Gastrocnemius medialis (tissue), 4 donors: ENCODE results near the gene NODAL.

ENCODE experiments used
- POLR2A ChIP-seq, 2 donors: fragments of 450-650 bp; IDR thresholded peaks; one replicate each; pipeline ENCODE4 v1.6.1; 2017; ENCODE audit warnings: antibody characterized with exemption in 2 of 2, mild to moderate bottlenecking in 2 of 2, moderate library complexity in 2 of 2
- TF ChIP-seq, protein P1 (sequence below), 5 experiments: fragments of 450-650 bp in 3 of 5; fragments of 200-600 bp in 2 of 5; sonication (generic) in 2 of 5; IDR thresholded peaks in 4 of 5; conservative IDR thresholded peaks in 1 of 5; 1 replicate in 4 of 5; 2 replicates in 1 of 5; pipeline ENCODE4 v1.5.1; 2016 to 2019; ENCODE audit warnings: antibody characterized with exemption in 5 of 5, mild to moderate bottlenecking in 3 of 5, moderate library complexity in 3 of 5

DNA sequence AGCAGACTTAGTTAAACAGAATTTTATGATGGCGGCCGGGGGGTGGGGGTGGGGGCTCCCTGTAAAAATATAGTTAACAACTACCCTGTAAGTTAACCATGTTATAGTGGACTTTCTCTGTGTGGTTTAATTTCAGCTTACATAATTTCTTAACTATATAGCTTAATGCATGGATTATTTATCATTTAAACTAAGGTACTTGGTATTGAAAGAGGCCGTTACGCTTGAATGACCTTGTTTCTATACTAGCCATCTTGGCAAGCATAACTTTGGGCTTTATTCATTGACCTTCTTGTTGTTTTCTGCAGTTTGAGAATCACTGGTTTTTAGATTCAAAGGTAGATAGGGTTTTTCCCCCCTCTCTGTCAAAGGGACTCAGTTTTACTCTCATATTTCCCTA, 29.1 kb downstream of the NODAL start:
- TF ChIP-seq, protein P1, sequence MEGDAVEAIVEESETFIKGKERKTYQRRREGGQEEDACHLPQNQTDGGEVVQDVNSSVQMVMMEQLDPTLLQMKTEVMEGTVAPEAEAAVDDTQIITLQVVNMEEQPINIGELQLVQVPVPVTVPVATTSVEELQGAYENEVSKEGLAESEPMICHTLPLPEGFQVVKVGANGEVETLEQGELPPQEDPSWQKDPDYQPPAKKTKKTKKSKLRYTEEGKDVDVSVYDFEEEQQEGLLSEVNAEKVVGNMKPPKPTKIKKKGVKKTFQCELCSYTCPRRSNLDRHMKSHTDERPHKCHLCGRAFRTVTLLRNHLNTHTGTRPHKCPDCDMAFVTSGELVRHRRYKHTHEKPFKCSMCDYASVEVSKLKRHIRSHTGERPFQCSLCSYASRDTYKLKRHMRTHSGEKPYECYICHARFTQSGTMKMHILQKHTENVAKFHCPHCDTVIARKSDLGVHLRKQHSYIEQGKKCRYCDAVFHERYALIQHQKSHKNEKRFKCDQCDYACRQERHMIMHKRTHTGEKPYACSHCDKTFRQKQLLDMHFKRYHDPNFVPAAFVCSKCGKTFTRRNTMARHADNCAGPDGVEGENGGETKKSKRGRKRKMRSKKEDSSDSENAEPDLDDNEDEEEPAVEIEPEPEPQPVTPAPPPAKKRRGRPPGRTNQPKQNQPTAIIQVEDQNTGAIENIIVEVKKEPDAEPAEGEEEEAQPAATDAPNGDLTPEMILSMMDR (IDR thresholded peaks at IDR 0.05 in 4 of 5, conservative IDR thresholded peaks at IDR 0.05 in 1 of 5): no peak
- no peak for TF ChIP-seq POLR2A (IDR thresholded peaks at IDR 0.05)
